Measurements from ENCODE around the gene ITK.

ITK gene
- total RNA-seq, result 616 to 767 (median 689) reads per million in 3 experiments

DNA sequence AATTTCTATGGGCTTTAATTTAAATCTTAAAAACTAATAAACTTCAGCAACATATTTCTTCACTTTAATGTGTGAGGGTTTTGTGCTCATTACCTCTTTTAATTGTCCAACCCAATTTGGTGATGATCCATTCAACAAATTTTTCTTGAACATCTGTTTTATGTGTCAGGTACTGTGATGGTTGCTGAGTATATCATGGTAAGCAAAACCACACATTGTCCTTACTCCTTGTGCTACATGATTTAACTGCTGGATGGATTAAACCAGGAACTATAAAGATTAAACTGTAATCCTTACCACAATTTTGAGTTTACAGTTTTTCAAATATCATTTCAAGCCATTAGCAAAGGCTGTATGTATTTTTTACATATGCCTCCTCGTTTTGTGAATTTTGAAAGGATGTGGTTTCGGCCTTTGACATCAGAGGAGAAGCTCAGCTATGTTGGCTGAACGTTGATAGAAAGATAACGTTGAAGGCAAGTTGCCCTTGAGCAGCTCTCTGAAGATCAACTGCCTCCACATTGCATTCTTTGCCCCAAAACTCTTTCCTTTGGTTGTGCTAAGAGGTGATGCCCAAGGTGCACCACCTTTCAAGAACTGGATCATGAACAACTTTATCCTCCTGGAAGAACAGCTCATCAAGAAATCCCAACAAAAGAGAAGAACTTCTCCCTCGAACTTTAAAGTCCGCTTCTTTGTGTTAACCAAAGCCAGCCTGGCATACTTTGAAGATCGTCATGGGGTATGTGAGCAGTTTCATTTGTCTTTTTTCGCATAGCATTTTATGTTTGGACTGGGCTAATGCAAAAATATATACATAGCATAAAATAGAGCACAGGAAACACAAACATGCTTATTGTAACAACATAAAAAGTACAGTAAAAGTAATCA is at the start of gene ITK:
Gene ITK (plus strand): TSS at position 467 of the 891 bp plus-strand sequence. CDS start 138 bp downstream, at position 605.
- DNase-seq, result peak; percentile 82

DNA sequence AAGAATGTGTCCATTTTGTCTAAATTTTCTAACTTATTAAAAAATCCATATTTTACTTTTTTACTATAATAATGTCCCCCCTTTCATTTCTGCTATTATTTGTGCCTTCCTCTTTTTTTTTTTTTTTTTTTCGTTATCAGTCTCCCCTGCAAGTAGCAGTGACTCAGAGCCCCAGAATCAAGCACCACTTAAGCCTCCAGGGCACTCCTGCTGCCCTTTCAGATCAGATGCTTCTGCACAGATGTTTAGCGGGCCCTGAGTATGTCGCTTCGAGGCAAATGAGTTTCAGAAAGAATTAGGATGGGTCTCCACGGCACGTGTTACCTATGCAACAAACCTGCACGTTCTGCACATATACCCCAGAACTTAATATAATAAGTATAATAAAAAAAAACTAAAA is 49.7 kb upstream of the ITK start:
- DNase-seq, result no peak

- no peak for DNase-seq
Measured at GRCh38 chr5:157132281-157132612, 48.4 kb upstream of the ITK start.

DNA sequence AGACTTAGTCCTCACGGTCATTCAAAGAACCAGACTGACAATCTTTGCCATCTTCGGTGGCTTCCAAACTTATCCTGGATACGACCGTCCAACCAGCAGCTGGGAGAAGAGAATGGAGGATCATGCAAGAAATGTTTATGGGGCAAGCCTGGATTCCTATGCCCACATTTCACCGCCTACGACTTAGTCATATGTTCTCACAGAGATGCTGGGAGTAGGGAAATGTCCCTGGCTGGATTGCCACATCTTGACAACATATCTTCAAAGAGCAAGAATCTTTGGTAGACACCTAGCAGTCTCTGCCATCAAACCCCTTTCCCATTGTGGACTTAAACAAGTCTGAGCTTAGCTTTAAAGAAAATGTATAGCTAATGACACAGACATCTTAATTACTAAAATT is 42.9 kb upstream of the ITK start:
- no peak for DNase-seq

DNA sequence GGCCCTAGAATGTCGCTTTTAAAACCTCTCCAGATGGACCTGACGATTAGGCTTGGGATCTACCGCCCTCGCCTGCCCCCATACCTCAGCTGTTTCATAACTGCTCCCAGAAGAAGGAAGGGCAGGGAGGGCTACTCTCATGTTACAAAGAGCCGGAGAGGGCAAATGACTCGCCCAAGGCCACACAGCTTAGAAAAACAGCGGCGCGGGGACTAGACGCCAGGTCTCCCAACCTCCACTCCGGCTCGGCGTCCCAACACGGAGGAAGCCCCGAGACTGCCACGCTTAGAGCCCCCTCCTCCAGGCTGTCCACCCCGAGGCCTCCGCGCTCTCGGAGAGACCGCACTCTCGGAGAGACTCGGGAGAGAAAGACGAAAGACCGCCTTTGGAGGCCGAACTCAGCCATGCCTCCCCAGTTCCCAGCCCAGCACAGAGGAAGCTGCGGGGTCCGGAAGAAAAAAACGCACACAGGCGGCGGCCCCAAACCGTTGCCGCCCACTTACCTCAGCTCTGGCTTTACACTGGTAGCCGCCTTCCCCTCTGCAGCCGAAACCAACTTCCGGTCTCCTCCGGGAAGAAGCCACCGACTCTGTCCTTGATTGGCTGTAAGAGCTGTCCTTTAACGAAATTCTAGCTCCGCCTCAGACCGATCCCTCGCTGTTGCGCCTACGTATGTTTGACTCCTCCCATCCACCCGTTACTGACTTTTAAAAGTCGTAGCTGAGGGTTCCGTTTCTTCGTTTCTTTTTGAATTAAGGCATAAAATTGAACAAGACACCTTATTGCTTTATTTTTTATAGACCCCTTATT is 38.1 kb upstream of the ITK start, which contains the start of gene MED7:
Gene MED7 (minus strand): TSS at position 549 of the 810 bp plus-strand sequence. CDS start 3,434 bp downstream, outside the sequence.
- peak; percentile 97 for DNase-seq

DNA sequence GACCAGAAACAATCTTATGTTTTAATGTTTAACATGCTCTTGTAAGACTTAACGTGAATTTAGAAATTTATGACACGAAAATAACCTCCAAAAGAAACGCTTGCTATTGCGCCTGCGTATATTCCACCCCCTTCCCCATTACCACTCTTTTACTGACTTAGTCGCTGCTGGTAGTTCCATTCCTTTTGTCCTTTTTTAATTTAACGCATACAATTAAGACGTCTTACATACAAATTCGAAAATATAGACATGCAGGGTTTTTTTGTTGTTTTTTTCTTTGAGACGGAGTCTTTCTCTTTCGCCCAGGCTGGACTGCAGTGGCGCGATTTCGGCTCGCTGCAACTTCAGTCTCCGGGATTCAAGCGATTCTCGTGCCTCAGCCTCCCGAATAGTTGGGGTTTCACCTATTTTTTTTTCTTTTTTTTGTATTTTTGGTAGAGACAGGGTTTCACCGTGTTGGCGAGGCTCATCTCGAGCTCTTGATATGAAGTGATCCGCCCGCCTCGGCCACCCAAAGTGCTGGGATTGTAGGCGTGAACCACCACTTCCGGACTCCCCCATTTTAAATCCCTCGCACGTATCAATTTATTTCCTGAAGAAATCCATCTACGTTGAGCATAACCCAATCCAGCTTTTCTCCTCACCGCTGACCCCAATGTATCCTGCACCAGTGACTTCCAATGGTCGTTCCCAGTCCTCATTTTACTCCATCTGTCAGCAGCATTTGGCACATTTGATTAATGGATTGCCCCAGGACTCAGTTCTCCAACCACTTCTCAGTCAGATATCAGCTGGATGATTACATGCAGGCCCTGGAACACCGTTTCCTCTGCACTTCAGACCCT is 37.3 kb upstream of the ITK start:
- no peak for DNase-seq

DNA sequence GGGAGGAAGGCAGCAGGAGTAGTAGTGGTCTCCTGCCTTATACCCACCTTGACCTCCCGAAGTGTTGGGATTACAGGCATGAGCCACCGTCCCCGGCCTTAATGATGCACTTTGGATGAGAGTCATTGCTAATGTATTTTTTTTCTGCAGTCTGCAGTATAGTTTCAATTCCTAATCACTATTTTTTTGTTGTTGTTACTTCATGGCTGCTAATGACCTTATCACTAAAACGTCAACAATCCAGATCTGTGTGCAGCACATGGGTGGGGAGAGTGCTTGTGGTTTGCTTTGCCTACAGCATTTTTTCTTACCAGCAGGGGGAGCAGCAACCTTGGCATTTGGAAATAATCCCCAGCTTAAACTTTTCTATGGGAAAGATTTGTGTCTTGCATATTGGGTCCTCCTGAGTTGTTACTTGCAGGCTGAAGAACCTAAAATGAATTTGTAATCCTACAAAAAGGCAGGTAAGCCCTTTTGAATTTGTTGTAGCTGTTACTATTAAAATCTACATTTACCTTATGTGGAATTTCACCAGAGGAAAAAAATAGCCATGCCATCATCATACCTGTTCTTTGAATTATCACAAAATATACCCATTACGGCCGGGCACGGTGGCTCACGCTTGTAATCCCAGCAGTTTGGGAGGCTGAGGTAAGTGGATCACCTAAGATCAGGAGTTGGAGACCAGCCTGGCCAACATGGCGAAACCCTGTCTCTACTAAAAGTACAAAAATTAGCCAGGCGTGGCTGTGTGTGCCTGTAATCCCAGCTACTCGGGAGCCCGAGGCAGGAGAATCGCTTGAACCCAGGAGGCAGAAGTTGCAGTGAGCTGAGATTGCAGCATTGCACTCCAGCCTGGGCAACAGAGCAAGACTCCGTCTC is 31.7 kb upstream of the ITK start:
- peak; percentile 80 for DNase-seq

DNA sequence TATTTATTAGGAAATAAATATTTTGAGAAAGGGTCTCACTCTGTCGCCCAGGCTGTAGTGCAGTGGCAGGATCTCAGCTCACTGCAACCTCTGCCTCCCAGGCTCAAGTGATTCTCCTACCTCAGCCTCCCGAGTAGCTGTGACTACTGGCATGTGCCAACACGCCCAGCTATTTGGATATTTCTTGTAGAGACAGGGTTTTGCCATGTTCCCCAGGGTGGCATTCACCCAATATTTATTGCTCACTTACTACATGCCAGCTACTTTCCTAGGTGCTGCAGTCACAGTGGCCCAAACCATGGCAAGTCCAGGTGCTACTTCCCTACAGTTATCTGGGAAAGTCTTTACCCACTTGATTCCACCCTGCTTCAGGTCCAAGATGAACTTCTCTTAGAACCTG is 29.6 kb upstream of the ITK start:
- DNase-seq, result no peak

DNA sequence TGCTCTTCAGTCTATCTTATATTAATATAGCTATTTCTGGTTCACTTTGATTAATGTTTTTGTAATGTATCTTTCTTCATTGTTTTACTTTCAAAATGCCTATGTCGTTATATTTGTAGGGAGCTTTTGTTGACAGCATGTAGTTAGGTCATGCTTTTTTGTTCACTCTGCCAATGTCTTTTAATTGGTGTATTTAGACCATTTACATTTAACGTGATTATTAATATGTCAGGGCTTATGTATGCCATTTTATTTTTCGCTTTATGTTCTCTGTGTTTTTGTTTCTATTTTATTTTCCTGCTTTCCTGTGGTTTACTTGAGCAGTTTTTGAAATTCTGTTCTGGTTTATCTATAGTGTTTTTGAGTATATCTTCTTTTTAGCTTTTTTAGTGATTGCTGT is 25.3 kb upstream of the ITK start:
- no peak for DNase-seq

GRCh38 chr5:157157293-157157891 is 23.2 kb upstream of the ITK start:
- no peak for DNase-seq

DNA sequence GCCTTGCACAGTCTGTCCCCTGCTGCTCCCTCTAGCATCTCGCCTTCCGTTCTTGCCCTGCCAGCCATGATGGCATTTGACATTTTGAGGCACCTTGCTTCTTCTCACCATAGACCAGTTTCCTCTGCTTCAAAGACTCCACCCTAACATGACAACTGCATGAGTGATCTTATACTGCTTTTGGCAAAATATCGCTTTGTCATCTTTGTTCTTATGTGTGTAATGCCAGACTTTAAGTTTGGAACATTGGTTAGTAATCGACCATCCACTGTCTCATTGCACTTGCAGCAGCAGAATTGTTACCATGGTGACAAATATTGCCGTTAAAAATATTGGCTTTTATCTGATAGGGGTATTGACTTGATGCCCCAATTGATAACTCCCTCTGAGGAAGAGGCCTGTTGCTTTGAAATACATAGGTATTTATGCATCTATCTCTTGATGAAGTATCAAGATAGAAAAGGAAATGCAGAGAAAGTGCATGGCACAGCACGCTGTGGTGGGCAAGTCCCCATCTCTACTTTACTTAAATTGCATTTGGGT is 21.4 kb upstream of the ITK start:
- peak; percentile 83 for DNase-seq

GRCh38 chr5:157160001-157160400 is 20.6 kb upstream of the ITK start:
- DNase-seq, result peak; percentile 65

GRCh38 chr5:157161996-157162395 is 18.6 kb upstream of the ITK start:
- no peak for DNase-seq

DNA sequence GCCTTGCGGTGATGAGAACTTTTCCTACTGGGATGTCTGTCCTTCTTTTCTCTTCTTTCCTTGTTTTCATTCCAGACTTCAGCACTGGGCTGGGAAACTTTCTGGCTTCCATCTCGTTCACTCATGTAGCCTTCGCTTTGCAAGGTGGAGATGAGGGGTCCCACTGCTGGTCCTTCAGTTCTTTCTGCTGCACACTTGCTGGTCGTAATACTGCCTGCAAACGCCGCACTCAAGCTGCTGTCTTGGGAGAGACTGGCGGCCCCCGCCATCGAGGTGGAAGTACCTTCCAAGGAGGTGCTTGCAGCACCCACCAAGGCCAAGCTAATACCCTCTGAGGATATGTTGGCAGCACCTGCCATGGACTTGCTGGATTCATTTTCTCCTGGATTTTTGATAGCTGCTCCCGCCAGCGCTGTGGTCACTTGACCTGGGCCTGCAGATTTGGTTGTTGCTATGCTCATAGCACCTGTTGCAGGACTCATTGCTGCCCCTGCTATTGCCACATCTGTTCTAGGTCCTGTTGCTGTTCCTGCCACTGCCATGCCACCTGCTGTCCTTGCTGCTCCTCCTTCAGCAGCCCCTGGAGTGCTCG is 17.6 kb upstream of the ITK start:
- DNase-seq, result no peak

GRCh38 chr5:157164521-157164920 is 16.1 kb upstream of the ITK start:
- DNase-seq, result no peak

DNA sequence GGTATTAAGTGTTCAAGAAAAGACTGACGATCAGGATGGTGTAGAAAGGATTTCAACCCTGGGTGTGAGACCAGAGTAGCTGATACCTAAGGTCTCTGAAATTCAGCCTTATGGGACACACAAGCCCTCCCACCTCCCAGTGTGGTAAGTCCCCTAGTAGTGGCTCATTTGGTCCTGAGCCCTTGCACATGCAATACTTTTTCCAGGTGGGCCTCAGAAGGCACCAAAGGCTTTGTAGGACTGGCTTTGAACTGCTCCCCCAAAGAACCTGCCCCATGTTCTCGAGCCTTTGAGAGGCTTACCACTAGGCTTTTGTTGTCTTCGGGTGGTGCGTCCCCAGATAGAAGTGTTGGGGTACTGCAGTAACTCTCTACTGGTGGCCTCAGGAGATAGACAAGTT is 15.4 kb upstream of the ITK start:
- DNase-seq, result no peak

GRCh38 chr5:157165668-157166067 is 15.0 kb upstream of the ITK start:
- no peak for DNase-seq

DNA sequence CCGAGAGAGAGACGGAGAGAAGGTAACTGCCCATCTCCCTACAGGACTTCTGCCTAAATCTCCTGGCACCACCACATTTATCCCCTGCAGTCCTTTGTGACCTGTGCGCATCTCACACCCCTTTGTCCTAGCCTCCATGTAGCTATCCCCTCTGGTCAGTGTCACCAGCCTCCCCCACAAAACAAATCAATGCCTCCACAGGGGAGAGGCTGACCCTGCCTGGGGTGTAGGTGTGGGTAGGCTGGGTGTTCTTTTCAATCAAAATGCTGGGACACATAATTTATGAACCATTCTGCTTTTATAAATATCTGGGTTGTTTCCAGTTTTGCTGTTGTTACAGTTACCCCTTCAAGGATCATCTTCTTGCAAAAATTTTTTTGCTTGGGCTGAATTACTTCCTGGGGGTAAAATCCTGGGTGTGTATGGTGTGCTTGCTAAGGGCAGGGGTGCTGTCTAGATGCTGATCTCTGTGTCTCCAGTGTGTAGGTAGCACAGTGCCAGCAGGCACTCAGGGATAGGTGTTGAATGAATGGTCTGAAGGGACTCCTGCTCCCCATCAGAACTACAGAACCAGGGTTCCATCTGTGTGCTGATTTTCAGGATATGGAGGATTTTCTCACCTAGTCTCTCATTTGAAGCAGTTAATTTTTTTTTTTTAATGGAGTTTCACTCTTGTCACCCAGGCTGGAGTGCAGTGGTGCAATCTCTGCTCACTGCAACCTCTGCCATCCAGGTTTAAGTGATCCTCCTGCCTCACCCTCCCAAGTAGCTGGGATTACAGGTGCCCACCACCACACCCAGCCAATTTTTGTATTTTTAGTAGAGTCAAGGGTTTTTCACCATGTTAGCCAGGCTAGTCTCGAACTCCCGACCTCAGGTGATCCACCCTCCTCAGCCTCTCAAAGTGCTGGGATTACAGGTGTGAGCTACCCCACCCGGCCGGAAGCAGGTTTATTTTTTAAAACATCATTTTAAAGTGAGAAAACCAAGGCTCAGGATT is 14.1 kb upstream of the ITK start, which contains the start of gene GARIN3:
Gene GARIN3 (minus strand): TSS at position 51 of the 1,000 bp plus-strand sequence. CDS start 96 bp downstream, outside the sequence.
- no peak for DNase-seq

DNA sequence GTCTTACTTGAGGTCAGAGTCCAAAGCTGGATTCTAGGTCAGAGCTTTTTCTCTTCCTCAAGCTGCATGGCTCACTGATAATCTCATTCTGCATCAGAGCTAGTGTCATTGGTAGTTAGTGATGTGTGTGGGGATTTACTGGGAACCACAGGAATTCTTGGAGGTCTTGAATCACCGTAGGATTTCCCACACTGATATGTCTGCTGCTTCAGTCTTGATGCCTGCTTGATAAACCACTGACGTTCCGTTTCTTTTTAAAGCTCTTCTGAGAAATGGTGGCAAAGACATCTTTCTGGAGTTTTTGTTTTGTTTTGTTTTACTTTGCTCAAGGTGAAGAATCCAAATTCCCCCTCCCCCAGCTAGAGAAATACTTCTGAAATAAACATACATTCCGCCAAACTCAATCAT is 13.4 kb upstream of the ITK start:
- no peak for DNase-seq
